DND-41 (cell line): ENCODE measurements around the gene RHBDD1.

Experiments
- ATAC-seq: fragments of 200-7000 bp; cut with Tn5 transposase; 3 replicates; pipeline ENCODE4 v1.9.1; 2021; ENCODE audit warnings: low read depth; ENCODE audit not compliant: insufficient read depth
- DNase-seq: peaks from one replicate; pipeline ENCODE4 v3.0.0-alpha.2; 2020
- H2AFZ ChIP-seq: 2 replicates; pipeline ENCODE4 v1.6.0; 2012; ENCODE audit warnings: low read depth, low read length
- H3K27ac ChIP-seq: 2 replicates; pipeline ENCODE4 v1.5.1; 2012; ENCODE audit warnings: low read length, inconsistent platforms
- H3K27me3 ChIP-seq: fragments of 200-600 bp; sonication (generic); 2 replicates; pipeline ENCODE4 v1.6.0; 2012; ENCODE audit warnings: low read length, mild to moderate bottlenecking, inconsistent platforms; ENCODE audit not compliant: insufficient read depth, poor library complexity
- H3K36me3 ChIP-seq: 2 replicates; pipeline ENCODE4 v1.5.1; 2012; ENCODE audit warnings: low read length, inconsistent platforms; ENCODE audit not compliant: insufficient read depth
- H3K4me1 ChIP-seq: 2 replicates; pipeline ENCODE4 v1.5.1; 2012; ENCODE audit warnings: mild to moderate bottlenecking, low read length; ENCODE audit not compliant: insufficient read depth
- H3K4me2 ChIP-seq: 2 replicates; pipeline ENCODE4 v1.6.0; 2012; ENCODE audit warnings: mild to moderate bottlenecking, moderate library complexity, low read length, inconsistent platforms; ENCODE audit not compliant: insufficient read depth
- H3K4me3 ChIP-seq, 2 experiments: fragments of 200-600 bp in 1 of 2; shearing (Covaris generic) in 1 of 2; 2 replicates each; pipeline ENCODE4 v1.5.1; 2012 to 2016; ENCODE audit warnings: inconsistent platforms in 2 of 2, low read length in 2 of 2, mild to moderate bottlenecking in 2 of 2, low read depth in 1 of 2, moderate library complexity in 1 of 2
- H3K79me2 ChIP-seq: 2 replicates; pipeline ENCODE4 v1.6.0; 2012; ENCODE audit warnings: low read length, inconsistent platforms; ENCODE audit not compliant: insufficient read depth
- H3K9ac ChIP-seq: 2 replicates; pipeline ENCODE4 v1.6.0; 2012; ENCODE audit warnings: low read depth, mild to moderate bottlenecking, inconsistent platforms, low read length, moderate library complexity
- H3K9me3 ChIP-seq: 2 replicates; pipeline ENCODE4 v1.5.1; 2012; ENCODE audit warnings: low read length, moderate library complexity, mild to moderate bottlenecking, inconsistent platforms; ENCODE audit not compliant: insufficient read depth, severe bottlenecking
- H4K20me1 ChIP-seq: 2 replicates; pipeline ENCODE4 v1.6.0; 2012; ENCODE audit warnings: low read length; ENCODE audit not compliant: insufficient read depth
- CTCF ChIP-seq: IDR thresholded peaks from 2 replicates; pipeline ENCODE4 v1.5.1; 2012; ENCODE audit warnings: borderline replicate concordance, low read length, moderate library complexity, mild to moderate bottlenecking; ENCODE audit not compliant: poor library complexity, severe bottlenecking; ENCODE audit errors: extremely low read depth
- EZH2 ChIP-seq: IDR thresholded peaks from 3 replicates; pipeline ENCODE4 v1.6.1; 2012; ENCODE audit warnings: borderline replicate concordance, low read depth, mild to moderate bottlenecking, moderate library complexity, low read length, inconsistent platforms; ENCODE audit not compliant: severe bottlenecking

The RHBDD1 gene

GRCh38 chr2:226969417-226970080 is 133.7 kb downstream of the RHBDD1 start:
- TF ChIP-seq CTCF, result no peak
- TF ChIP-seq EZH2, result no peak
- Histone ChIP-seq H3K79me2 (no peaks in the 10 kb centered on the region), H3K4me2 (no peak overlapping the region), H3K9ac (no peak overlapping the region), H3K4me1 (peaks cover 24% of the 10 kb centered on the region), H3K9me3 (peaks cover 2% of the 10 kb centered on the region), H3K4me3 (no peak overlapping the region), H3K27ac (no peak overlapping the region), H3K36me3 (no peaks in the 10 kb centered on the region; the same call in 1 of the 2 replicates), H4K20me1 (no peaks in the 10 kb centered on the region), H2AFZ (no peak overlapping the region), H3K27me3 (no peaks in the 10 kb centered on the region)
- ATAC-seq, result no peak
- no peak for DNase-seq

GRCh38 chr2:226970362-226970761 is 134.5 kb downstream of the RHBDD1 start:
- no peaks in the 10 kb centered on the region for H3K79me2 ChIP-seq
- no peaks in the 10 kb centered on the region; the same call in 1 of the 2 replicates for H3K36me3 ChIP-seq
- ATAC-seq, result peak; percentile 36; the same call in 2 of the 3 replicates
- no peak overlapping the region for H3K4me2 ChIP-seq
- DNase-seq, result peak; percentile 31
- H4K20me1 ChIP-seq, result no peaks in the 10 kb centered on the region
- no peak overlapping the region for H3K9ac ChIP-seq
- peaks cover 27% of the 10 kb centered on the region for H3K4me1 ChIP-seq
- no peak overlapping the region for H2AFZ ChIP-seq
- no peaks in the 10 kb centered on the region for H3K27me3 ChIP-seq
- TF ChIP-seq EZH2, result no peak
- no peak for TF ChIP-seq CTCF
- H3K27ac ChIP-seq, result no peak overlapping the region
- no peak overlapping the region for H3K4me3 ChIP-seq
- H3K9me3 ChIP-seq, result peaks cover 2% of the 10 kb centered on the region

DNA sequence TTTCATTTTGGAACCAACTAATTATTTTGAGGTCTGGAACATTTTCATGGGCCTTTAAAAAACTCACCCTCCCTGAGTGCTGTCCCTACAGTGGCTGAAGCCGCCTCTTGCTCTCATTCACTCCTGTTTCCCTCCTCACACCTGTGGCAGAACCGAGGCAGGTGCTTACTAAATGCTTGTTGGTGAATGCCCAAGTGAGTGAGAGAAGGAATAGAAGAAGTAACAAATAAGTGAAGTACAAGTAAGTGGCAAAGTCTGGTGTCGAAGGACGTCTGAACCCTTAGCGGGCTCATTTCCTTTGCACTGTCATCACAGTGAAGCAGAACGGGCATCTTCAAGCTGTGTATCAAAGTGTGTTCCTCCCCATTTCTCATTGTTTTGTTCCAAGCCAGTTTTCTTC is 135.2 kb downstream of the RHBDD1 start:
- no peak for ATAC-seq
- no peak for DNase-seq
- Histone ChIP-seq H3K4me3 (no peak overlapping the region), H2AFZ (no peak overlapping the region), H3K9me3 (peaks cover 1% of the 10 kb centered on the region), H3K27ac (no peak overlapping the region), H3K9ac (no peak overlapping the region), H3K4me1 (peaks cover 27% of the 10 kb centered on the region), H3K4me2 (no peak overlapping the region), H3K79me2 (no peaks in the 10 kb centered on the region), H3K27me3 (no peaks in the 10 kb centered on the region), H4K20me1 (no peaks in the 10 kb centered on the region), H3K36me3 (no peaks in the 10 kb centered on the region; the same call in 1 of the 2 replicates)
- no peak for TF ChIP-seq CTCF
- no peak for TF ChIP-seq EZH2
